Chondrocyte (in vitro differentiated cells): ENCODE results near the gene CCDC117. TPM values are rescaled to one million over a fixed set of nuclear protein-coding genes. Genes with fewer than 3 reads are reported as not detected.

Experiments
- DNase-seq: peaks from one replicate; pipeline ENCODE4 v3.0.0; 2021; ENCODE audit warnings: mixed read lengths, low spot score
- H3K27ac Mint-ChIP-seq: one replicate; pipeline ENCODE4 v1.8.0; 2021; ENCODE audit warnings: mild to moderate bottlenecking, moderate library complexity, mixed read lengths; ENCODE audit not compliant: unreplicated experiment
- H3K27me3 Mint-ChIP-seq: 2 replicates; pipeline ENCODE4 v1.8.0; 2021; ENCODE audit warnings: low read depth, mixed read lengths
- H3K36me3 Mint-ChIP-seq: 2 replicates; pipeline ENCODE4 v1.8.0; 2021; ENCODE audit warnings: low read depth, mixed read lengths
- H3K4me1 Mint-ChIP-seq: 2 replicates; pipeline ENCODE4 v1.8.0; 2021; ENCODE audit warnings: low read depth, mild to moderate bottlenecking, mixed read lengths
- H3K4me3 Mint-ChIP-seq: one replicate; pipeline ENCODE4 v1.8.0; 2021; ENCODE audit warnings: mild to moderate bottlenecking, moderate library complexity, mixed read lengths; ENCODE audit not compliant: unreplicated experiment
- H3K9me3 Mint-ChIP-seq: 2 replicates; pipeline ENCODE4 v1.8.0; 2021; ENCODE audit warnings: low read depth, mixed read lengths
- total RNA-seq: library from RNA; stranded (reverse); gene quantifications from 3 replicates; pipeline ENCODE4 v1.2.1, GENCODE V29; 2021
- TF ChIP-seq, protein P1 (sequence below): fragments of 200-600 bp; sonication (generic); IDR thresholded peaks from 2 replicates; pipeline ENCODE4 v1.5.0; 2021; ENCODE audit warnings: antibody characterized with exemption, mild to moderate bottlenecking, moderate library complexity

Gene CCDC117
- total RNA-seq, 1 donor from 2014 or later = 23.4 TPM

DNA sequence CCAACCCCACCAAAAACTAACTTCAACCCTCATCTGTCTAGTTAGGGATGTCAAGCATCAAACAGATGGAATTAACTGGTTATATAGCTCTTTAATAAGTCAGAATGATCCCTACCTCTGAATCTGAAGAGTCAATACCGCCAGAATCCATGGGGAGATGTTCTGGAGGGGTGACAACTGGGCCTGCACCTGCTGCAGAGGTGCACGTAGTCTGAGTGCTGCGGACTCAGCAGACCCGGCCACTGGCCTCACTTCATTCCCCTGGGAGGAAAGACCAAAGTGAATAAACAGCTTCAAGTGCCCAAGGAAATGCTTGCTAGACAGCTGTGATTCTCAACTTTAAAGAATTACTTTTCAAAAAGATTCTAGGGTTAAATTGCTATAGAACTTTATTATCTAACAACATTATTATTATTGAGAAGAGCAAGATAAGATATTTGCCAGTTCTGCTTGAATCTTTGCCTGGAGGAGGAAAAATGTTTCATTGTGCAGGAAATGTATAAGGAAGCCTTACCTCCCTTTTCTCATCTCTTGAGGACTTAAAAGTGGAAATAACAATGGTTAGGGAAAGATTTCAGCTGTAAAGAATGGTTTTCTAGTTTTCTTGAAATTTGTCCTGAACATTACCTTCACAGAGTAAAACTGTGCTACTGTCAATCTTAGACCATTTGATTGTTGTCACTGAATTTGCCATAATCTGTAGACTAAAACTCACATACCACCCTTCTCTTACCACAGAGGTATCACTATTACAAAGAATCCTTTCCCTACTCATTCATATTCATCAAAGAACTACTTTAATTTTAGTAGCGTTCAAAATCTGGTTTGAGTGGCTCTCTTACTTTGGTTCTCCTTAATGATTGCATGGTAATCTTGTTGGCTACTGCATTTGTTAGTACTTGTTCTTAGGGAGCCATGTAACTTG, 23.7 kb downstream of the CCDC117 start:
- TF ChIP-seq, protein P1, sequence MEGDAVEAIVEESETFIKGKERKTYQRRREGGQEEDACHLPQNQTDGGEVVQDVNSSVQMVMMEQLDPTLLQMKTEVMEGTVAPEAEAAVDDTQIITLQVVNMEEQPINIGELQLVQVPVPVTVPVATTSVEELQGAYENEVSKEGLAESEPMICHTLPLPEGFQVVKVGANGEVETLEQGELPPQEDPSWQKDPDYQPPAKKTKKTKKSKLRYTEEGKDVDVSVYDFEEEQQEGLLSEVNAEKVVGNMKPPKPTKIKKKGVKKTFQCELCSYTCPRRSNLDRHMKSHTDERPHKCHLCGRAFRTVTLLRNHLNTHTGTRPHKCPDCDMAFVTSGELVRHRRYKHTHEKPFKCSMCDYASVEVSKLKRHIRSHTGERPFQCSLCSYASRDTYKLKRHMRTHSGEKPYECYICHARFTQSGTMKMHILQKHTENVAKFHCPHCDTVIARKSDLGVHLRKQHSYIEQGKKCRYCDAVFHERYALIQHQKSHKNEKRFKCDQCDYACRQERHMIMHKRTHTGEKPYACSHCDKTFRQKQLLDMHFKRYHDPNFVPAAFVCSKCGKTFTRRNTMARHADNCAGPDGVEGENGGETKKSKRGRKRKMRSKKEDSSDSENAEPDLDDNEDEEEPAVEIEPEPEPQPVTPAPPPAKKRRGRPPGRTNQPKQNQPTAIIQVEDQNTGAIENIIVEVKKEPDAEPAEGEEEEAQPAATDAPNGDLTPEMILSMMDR = no peak
- Mint-ChIP-seq H3K4me3 (peak overlapping the region; percentile 85), H3K27ac (peak overlapping the region; percentile 66), H3K4me1 (peaks cover 51% of the 10 kb centered on the region), H3K9me3 (no peaks in the 10 kb centered on the region), H3K27me3 (no peaks in the 10 kb centered on the region), H3K36me3 (peaks cover 47% of the 10 kb centered on the region)
- DNase-seq = no peak

DNA sequence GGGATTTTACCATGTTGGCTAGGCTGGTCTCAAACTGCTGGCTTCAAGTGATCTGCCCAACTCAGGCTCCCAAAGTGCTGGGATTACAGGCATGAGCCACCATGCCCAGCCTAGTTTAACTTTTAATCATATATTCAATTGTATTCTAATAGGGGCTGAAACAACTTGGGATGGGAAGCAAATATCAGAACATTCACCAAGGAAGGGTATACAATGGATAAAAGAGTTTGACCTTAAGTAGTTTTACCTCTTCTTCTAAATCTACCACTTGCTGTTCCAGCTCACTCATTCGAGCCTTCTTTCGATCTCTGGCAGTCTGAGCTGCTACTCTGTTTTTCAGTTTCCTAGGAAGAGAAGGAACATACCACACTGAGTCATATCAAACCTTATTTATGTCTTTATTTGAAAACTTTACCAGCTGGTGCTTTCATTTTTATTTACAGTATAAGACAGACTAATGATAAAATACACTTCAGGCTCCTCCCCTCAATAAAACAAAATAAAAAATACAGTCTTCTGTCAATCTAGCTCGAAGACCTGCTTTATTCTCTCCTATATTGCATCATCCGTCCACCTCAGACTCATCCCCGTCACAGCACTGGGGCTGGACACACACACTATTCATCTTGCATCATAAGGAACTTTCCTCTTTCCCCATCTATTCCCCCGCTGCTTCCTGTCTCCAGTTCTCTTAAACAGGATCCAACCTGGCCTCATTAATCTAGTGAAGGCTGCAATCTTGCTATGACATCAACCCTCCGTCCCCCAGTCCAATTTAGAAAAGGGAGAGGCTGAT, 26.5 kb downstream of the CCDC117 start:
- no peak for DNase-seq
- Mint-ChIP-seq H3K4me3 (peak overlapping the region; percentile 85), H3K36me3 (peaks cover 44% of the 10 kb centered on the region), H3K9me3 (no peaks in the 10 kb centered on the region), H3K27me3 (no peaks in the 10 kb centered on the region), H3K4me1 (peaks cover 61% of the 10 kb centered on the region), H3K27ac (peak overlapping the region; percentile 98)
- TF ChIP-seq, protein P1 = no peak

DNA sequence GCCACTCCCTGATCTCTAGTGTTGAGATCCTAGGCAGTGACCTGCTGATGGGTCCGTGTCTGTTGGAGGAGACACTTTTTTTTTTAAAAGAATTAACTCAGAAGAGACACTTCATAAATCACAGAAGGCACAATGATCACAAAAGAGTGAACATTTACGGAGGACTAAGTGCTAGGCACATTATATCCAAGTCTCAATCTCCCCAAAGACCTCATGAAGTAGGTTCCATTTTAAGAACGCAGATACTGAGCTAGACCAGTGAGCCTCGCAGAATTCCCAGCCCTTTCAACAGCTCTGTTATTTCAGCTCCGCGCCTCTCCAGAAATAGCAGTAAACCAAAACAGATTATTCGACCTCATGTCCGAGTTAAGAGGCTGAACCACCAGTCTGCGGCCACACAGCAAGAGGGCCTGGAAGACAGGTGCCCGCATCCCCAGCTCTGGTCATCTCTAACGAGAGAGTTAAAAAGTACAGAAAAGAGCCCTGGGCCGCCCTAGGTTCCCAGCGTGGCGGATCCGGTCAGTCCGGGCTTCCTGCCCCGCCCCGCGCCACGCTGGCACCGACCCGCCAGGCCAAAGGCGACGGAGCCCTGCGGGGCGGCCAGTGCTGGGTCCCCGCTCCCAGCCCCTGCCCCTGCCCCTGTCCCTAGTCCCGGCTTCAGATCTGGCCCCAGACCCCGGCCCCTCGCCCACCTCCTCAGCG, 27.3 kb downstream of the CCDC117 start:
- Mint-ChIP-seq H3K36me3 (peaks cover 40% of the 10 kb centered on the region), H3K27ac (peak overlapping the region; percentile 98), H3K4me3 (peak overlapping the region; percentile 85), H3K27me3 (no peaks in the 10 kb centered on the region), H3K4me1 (peaks cover 58% of the 10 kb centered on the region), H3K9me3 (no peaks in the 10 kb centered on the region)
- no peak for DNase-seq
- TF ChIP-seq, protein P1 = no peak

DNA sequence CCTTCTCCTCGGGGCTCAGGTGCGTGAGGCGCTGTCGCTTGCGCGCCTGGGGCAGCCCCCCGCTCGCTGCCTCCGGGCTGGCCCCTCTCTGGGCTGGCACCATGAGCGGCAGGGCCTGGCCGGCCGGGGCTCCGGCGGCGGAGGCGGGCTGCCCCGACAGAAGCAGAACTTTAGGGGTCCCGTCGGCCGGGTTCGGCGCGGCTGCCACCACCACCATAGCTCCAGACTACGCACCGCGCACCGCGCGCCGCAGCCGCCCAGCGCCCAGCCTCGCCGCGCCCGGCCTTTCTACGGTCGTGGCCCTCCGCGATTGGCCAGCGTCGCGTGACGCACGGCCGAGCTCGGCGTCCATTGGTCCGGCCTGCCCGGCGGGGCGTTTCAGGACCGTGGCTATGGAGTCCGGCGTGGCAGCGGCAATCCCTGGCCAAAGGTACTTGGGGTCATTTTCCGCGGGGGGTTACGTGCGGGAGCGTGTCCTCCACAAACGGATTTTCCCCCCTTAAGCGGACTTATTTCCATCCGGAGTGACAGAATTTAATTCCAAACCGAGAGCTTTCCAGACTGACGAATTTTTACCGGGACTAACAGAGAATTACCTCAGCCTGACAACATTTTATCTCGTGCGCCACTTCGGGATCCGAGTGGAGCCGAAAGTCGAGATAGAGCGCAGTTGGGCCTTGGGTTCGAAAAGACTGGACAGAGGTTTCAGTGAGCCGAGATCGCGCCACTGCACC, 28.0 kb downstream of the CCDC117 start, which contains the start of gene XBP1:
XBP1 (minus strand) TSS at position 262 of the 734 bp plus-strand sequence.
- peak; percentile 97 for DNase-seq
- H3K9me3 Mint-ChIP-seq = no peaks in the 10 kb centered on the region
- peak within 1 kb of the TSS; percentile 85 for H3K4me3 Mint-ChIP-seq
- H3K27me3 Mint-ChIP-seq = no peaks in the 10 kb centered on the region
- TF ChIP-seq, protein P1 = no peak
- H3K27ac Mint-ChIP-seq = peak within 1 kb of the TSS; percentile 98
- H3K36me3 Mint-ChIP-seq = peaks cover 33% of the 10 kb centered on the region
- peaks cover 53% of the 10 kb centered on the region for H3K4me1 Mint-ChIP-seq
